H9 (cell line): Measurements from ENCODE around the gene NMUR1. TPM values are rescaled to one million over a fixed set of nuclear protein-coding genes. Genes with fewer than 3 reads are reported as not detected.

Experiments used
- DNase-seq: peaks from one replicate; pipeline ENCODE4 v3.0.0-alpha.2; 2017
- H2AFZ ChIP-seq: one replicate; pipeline ENCODE4 v1.6.1; 2013; ENCODE audit warnings: mild to moderate bottlenecking, low read length, control low read depth, moderate library complexity
- H2AK5ac ChIP-seq: 2 replicates; pipeline ENCODE4 v1.6.1; 2013; ENCODE audit warnings: low read length, control low read depth, mixed read lengths; ENCODE audit not compliant: insufficient read length
- H2BK120ac ChIP-seq: one replicate; pipeline ENCODE4 v1.6.1; 2013; ENCODE audit warnings: low read depth, mild to moderate bottlenecking, low read length, control low read depth, inconsistent platforms; ENCODE audit not compliant: poor library complexity, severe bottlenecking
- H2BK12ac ChIP-seq: 2 replicates; pipeline ENCODE4 v1.6.1; 2013; ENCODE audit warnings: low read length, control low read depth, mixed read lengths, low read depth; ENCODE audit not compliant: insufficient read length
- H2BK15ac ChIP-seq: 2 replicates; pipeline ENCODE4 v1.6.1; 2013; ENCODE audit warnings: low read depth, low read length, control low read depth
- H2BK20ac ChIP-seq: one replicate; pipeline ENCODE4 v1.6.1; 2013; ENCODE audit warnings: low read depth, mild to moderate bottlenecking, low read length, control low read depth, inconsistent platforms; ENCODE audit not compliant: poor library complexity, severe bottlenecking
- H2BK5ac ChIP-seq: 2 replicates; pipeline ENCODE4 v1.6.1; 2013; ENCODE audit warnings: low read length, control low read depth, mixed read lengths; ENCODE audit not compliant: insufficient read length
- H3K14ac ChIP-seq: 2 replicates; pipeline ENCODE4 v1.6.1; 2013; ENCODE audit warnings: low read length, control low read depth; ENCODE audit not compliant: insufficient read depth
- H3K18ac ChIP-seq: 2 replicates; pipeline ENCODE4 v1.6.1; 2013; ENCODE audit warnings: low read depth, mild to moderate bottlenecking, mixed read lengths, low read length, control low read depth; ENCODE audit not compliant: insufficient read length
- H3K23ac ChIP-seq: 2 replicates; pipeline ENCODE4 v1.6.1; 2013; ENCODE audit warnings: low read length, control low read depth, mixed read lengths, low read depth; ENCODE audit not compliant: insufficient read length
- H3K23me2 ChIP-seq: 2 replicates; pipeline ENCODE4 v1.6.1; 2013; ENCODE audit warnings: low read depth, mild to moderate bottlenecking, mixed read lengths, low read length, control low read depth; ENCODE audit not compliant: insufficient read length, poor library complexity, severe bottlenecking
- H3K27ac ChIP-seq: 2 replicates; pipeline ENCODE4 v1.5.1; 2013; ENCODE audit warnings: low read length, control low read depth, mixed read lengths, low read depth; ENCODE audit not compliant: insufficient read length
- H3K27me3 ChIP-seq: 2 replicates; pipeline ENCODE4 v1.6.1; 2013; ENCODE audit warnings: low read length, control low read depth, inconsistent platforms; ENCODE audit not compliant: insufficient read depth
- H3K4ac ChIP-seq: 2 replicates; pipeline ENCODE4 v1.6.1; 2013; ENCODE audit warnings: low read depth, mild to moderate bottlenecking, control low read depth, inconsistent platforms, low read length, moderate library complexity
- H3K4me1 ChIP-seq: 2 replicates; pipeline ENCODE4 v1.6.1; 2013; ENCODE audit warnings: low read length, control low read depth, inconsistent platforms; ENCODE audit not compliant: insufficient read depth
- H3K4me2 ChIP-seq: 2 replicates; pipeline ENCODE4 v1.6.1; 2013; ENCODE audit warnings: low read length, control low read depth, mixed read lengths; ENCODE audit not compliant: insufficient read length, insufficient read depth
- H3K56ac ChIP-seq: 2 replicates; pipeline ENCODE4 v1.6.1; 2013; ENCODE audit warnings: low read depth, mild to moderate bottlenecking, mixed read lengths, low read length, control low read depth; ENCODE audit not compliant: insufficient read length
- H3K79me1 ChIP-seq: 2 replicates; pipeline ENCODE4 v1.6.1; 2013; ENCODE audit warnings: low read depth, mild to moderate bottlenecking, moderate library complexity, low read length, control low read depth, inconsistent platforms; ENCODE audit not compliant: insufficient read depth, poor library complexity, severe bottlenecking
- H3K79me2 ChIP-seq: 2 replicates; pipeline ENCODE4 v1.6.1; 2013; ENCODE audit warnings: low read length, control low read depth, inconsistent platforms; ENCODE audit not compliant: insufficient read depth
- H3K9ac ChIP-seq: 2 replicates; pipeline ENCODE4 v1.6.1; 2013; ENCODE audit warnings: low read length, control low read depth, mixed read lengths; ENCODE audit not compliant: insufficient read length; ENCODE audit errors: extremely low read depth
- H3K9me3 ChIP-seq: one replicate; pipeline ENCODE4 v1.6.1; 2013; ENCODE audit warnings: low read depth, low read length, inconsistent platforms; ENCODE audit not compliant: control insufficient read depth
- H3T11ph ChIP-seq: one replicate; pipeline ENCODE4 v1.6.1; 2013; ENCODE audit warnings: mild to moderate bottlenecking, low read length, control low read depth, inconsistent platforms
- H4K20me1 ChIP-seq: one replicate; pipeline ENCODE4 v1.6.1; 2013; ENCODE audit not compliant: control insufficient read depth, insufficient read length, insufficient read depth
- H4K5ac ChIP-seq: 2 replicates; pipeline ENCODE4 v1.6.1; 2013; ENCODE audit warnings: low read depth, mild to moderate bottlenecking, mixed read lengths, low read length, control low read depth; ENCODE audit not compliant: insufficient read length
- H4K8ac ChIP-seq: replicated peaks from 2 replicates; pipeline ENCODE4 v1.6.1; 2013; ENCODE audit warnings: low read length, control low read depth, mixed read lengths, low read depth; ENCODE audit not compliant: insufficient read length
- H4K91ac ChIP-seq: 2 replicates; pipeline ENCODE4 v1.6.1; 2013; ENCODE audit warnings: low read depth, mild to moderate bottlenecking, moderate library complexity, mixed read lengths, low read length, control low read depth; ENCODE audit not compliant: insufficient read length
- H3K27ac Mint-ChIP-seq, 3 experiments: 2 replicates in 2 of 3; 3 replicates in 1 of 3; pipeline ENCODE4 v1.8.0; 2020 to 2021; ENCODE audit warnings: mixed read lengths in 3 of 3, mild to moderate bottlenecking in 1 of 3, moderate library complexity in 1 of 3
- H3K27me3 Mint-ChIP-seq: 2 replicates; pipeline ENCODE4 v1.8.0; 2021; ENCODE audit warnings: low read depth, mild to moderate bottlenecking, moderate library complexity, mixed read lengths
- H3K36me3 Mint-ChIP-seq, 3 experiments: 2 replicates in 2 of 3; 3 replicates in 1 of 3; pipeline ENCODE4 v1.8.0; 2020 to 2021; ENCODE audit warnings: low read depth in 3 of 3, mixed read lengths in 3 of 3; ENCODE audit not compliant: insufficient read depth in 1 of 3
- H3K4me1 Mint-ChIP-seq, 2 experiments: 2 replicates each; pipeline ENCODE4 v1.8.0; 2020; ENCODE audit warnings: mixed read lengths in 2 of 2
- H3K4me3 Mint-ChIP-seq, 2 experiments: 2 replicates in 1 of 2; 3 replicates in 1 of 2; pipeline ENCODE4 v1.8.0; 2020 to 2021; ENCODE audit warnings: mild to moderate bottlenecking in 2 of 2, mixed read lengths in 2 of 2, moderate library complexity in 1 of 2
- H3K9me3 Mint-ChIP-seq, 2 experiments: 2 replicates in 1 of 2; 3 replicates in 1 of 2; pipeline ENCODE4 v1.8.0; 2020; ENCODE audit warnings: mild to moderate bottlenecking in 2 of 2, mixed read lengths in 2 of 2, moderate library complexity in 1 of 2
- CTCF ChIP-seq: fragments of 200-600 bp; sonication (generic); conservative IDR thresholded peaks from 3 replicates; pipeline ENCODE4 v1.8.0; 2021; ENCODE audit warnings: antibody characterized with exemption, mild to moderate bottlenecking
- WGBS: extraction: QIAGEN DNeasy Blood & Tissue Kit; methylation state at CpG from one replicate; pipeline ENCODE4 v1.1.7; 2013; ENCODE audit warnings: missing lambda C conversion rate, low lambda C conversion rate, mixed read lengths; ENCODE audit not compliant: insufficient read length; ENCODE audit errors: extremely low coverage; 5-methylcytosine and 5-hydroxymethylcytosine counted together
- total RNA-seq: library from RNA; stranded (reverse); gene quantifications from 2 replicates; pipeline ENCODE4 v1.2.1, GENCODE V29; 2021

Gene NMUR1
- total RNA-seq, 1 experiment from 2014 or later: 0.20 TPM

GRCh38 chr2:231565887-231566594 is 35.8 kb upstream of the NMUR1 start:
- no peak overlapping the region for H3K4me2 ChIP-seq
- no peak overlapping the region for H4K91ac ChIP-seq
- H2BK12ac ChIP-seq: no peak overlapping the region
- H3K23me2 ChIP-seq: no peaks in the 10 kb centered on the region
- Mint-ChIP-seq H3K27ac (0 out of 7 replicates have a peak overlapping the region, but pooled peaks of 1 of the 3 experiments have one; percentile 28), H3K4me1 (peaks cover 21 to 23% of the 10 kb centered on the region in 2 experiments), H3K4me3 (no peak overlapping the region), H3K9me3 (peaks cover 22 to 25% of the 10 kb centered on the region in 2 experiments), H3K36me3 (peaks cover 1 to 29% (median 5%) of the 10 kb centered on the region in 3 experiments; a peak in 4 of 7 replicates), H3K27me3 (no peaks in the 10 kb centered on the region)
- H2BK120ac ChIP-seq: no peak overlapping the region
- no peak overlapping the region for H3K27ac ChIP-seq
- H3K56ac ChIP-seq: no peak overlapping the region
- H3K79me1 ChIP-seq: no peaks in the 10 kb centered on the region
- WGBS: no CpG with 5 or more reads among the region's 4 CpGs
- no peak overlapping the region for H4K5ac ChIP-seq
- H3K9ac ChIP-seq: no peak overlapping the region
- DNase-seq: no peak
- H2AFZ ChIP-seq: no peak overlapping the region
- H3K23ac ChIP-seq: no peak overlapping the region
- H3T11ph ChIP-seq: no peak overlapping the region
- no peaks in the 10 kb centered on the region for H3K79me2 ChIP-seq
- H2BK15ac ChIP-seq: no peak overlapping the region
- H3K9me3 ChIP-seq: no peaks in the 10 kb centered on the region
- H3K4me1 ChIP-seq: no peaks in the 10 kb centered on the region; the same call in 1 of the 2 replicates
- H4K8ac ChIP-seq: no peak overlapping the region
- H3K14ac ChIP-seq: no peak overlapping the region
- H3K27me3 ChIP-seq: no peaks in the 10 kb centered on the region
- H3K4ac ChIP-seq: no peak overlapping the region; the same call in 1 of the 2 replicates
- no peak overlapping the region for H2AK5ac ChIP-seq
- H4K20me1 ChIP-seq: no peaks in the 10 kb centered on the region
- H3K18ac ChIP-seq: peak overlapping the region; percentile 61
- TF ChIP-seq CTCF: no peak
- no peak overlapping the region for H2BK20ac ChIP-seq
- H2BK5ac ChIP-seq: no peak overlapping the region
